GM21576 (cell line): ENCODE measurements around the gene NFKBIE.

Source experiments
- ATAC-seq: cut with Tn5 transposase; IDR thresholded peaks from one replicate; pipeline ENCODE4 v1.9.1; 2021; ENCODE audit warnings: mild to moderate bottlenecking, moderate library complexity; ENCODE audit not compliant: unreplicated experiment

The NFKBIE gene

GRCh38 chr6:44211284-44211683 is 54.1 kb downstream of the NFKBIE start:
- no peak for ATAC-seq
